Left renal pelvis (tissue), 4 donors: ENCODE measurements around the gene ARHGAP5. TPM values are rescaled to one million over a fixed set of nuclear protein-coding genes. Genes with fewer than 3 reads are reported as not detected.
A peak's percentile ranks its signal among the peaks of the same experiment; 100 is the strongest.
"Not testable (repeated sequence)": the region's sequence is repeated elsewhere in the genome, so short reads cannot be mapped to it uniquely, and the experiment has no call there.

ENCODE experiments used
- DNase-seq, 4 donors: peaks; one replicate each; pipeline ENCODE4 v3.0.0-alpha.2; 2013; ENCODE audit warnings: low read depth in 4 of 4, low spot score in 3 of 4
- polyA plus RNA-seq, 4 donors: library from polyadenylated mRNA; unstranded; fragments of 120-200 nt; gene quantifications; one replicate each; pipeline ENCODE4 v1.2.1, GENCODE V29; 2013; ENCODE audit not compliant: insufficient read length in 4 of 4

Gene ARHGAP5
- polyA plus RNA-seq, 4 donors, result 75.1 to 122 (median 107) TPM

DNA sequence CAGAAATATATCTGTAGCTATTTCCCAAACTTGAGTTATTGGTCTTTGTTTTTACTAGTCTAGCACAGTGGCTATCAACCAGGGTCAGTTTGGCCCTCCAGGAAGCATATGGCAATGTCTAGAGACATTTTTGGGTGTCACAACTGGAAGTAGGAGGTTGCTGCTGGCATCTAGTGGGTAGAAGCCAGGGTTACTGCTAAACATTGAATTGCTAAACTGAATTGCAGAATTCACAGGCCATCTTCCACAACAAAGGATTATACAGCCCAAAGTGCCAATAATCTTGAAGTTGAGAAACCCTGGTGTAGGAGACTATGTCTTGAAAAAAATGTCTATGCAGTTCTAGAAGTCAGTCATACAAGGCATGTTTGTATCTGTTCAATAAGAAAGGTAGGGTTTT is 27.7 kb downstream of the ARHGAP5 start:
- no peak for DNase-seq

DNA sequence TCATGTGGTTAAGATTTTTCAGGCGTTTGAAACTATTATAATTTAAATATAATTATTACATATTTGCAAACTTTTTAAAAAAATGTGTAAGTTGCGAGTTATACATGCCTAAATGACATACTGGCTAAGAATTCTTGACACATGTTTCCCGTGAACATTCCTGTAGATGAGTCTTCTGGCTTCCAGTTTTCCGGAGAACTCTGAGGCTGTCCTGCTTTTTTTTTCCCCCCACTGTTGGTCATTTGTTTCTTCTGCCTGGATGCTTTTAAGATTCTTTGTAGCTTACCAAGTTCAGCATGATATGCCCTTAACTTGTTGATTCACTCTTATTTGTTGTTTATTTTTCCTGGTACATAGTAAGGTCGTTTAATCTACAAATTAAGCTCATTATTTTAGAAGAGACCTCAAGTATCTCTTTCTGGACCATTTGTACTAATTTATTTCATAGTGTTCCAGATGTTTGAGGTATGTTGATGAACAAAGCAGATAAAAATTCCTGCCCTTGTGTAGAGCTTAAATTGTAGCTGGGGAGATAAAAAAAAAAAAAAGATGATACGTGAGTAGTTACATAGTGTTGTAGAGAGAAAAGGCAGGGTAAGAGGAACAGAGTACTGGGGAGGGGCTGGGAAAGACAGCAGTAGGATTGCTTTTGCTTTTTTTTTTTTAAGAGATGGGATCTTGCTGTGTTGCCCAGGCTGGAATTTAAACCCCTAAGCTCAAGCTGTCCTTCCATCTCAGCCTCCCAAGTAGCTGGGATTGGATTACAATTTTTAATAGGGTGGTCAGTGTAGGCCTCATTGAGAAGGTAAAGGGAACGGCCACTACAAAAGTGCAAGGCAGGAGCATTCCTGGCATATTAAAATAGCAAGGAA is 32.8 kb downstream of the ARHGAP5 start:
- DNase-seq, result no peak

DNA sequence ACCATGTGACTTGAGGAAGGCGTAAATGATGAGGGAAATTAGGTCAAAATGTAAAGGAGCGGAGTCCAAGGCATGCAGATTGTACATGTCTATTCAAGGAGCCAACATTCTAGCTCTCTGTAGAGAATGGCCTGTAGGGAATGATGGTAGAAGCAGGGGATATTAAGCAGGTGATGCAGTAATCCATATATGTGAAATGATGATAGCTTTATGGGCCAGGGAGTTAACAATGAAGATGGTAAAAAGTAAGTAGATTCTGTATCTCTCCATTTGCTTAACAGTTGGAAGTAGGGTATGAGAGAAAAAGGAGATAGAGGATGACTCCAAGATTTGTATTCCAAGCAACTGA is 33.4 kb downstream of the ARHGAP5 start:
- no peak for DNase-seq

- DNase-seq, result no peak
Observed at GRCh38 chr14:32121536-32121935, 44.4 kb downstream of the ARHGAP5 start.

DNA sequence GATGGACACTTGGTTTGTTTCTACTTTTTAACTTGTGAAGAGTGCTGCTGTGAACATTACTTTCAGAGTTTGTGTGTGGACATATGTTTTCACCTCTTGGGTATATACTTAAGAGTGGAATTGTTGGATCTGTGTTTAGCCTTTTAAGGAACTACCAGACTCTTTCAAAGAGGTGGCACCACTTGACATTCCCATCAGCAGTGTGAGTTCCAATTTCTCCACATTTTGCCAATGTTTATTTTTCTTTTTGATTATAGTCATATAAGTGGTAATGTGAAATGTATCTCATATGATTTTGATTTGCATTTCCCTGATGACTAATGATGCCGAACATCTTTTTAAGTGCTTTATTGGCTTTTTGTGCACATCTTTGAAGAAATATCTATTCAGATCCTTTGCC is 44.8 kb downstream of the ARHGAP5 start:
- no peak for DNase-seq

GRCh38 chr14:32126899-32127730 is 50.0 kb downstream of the ARHGAP5 start:
- DNase-seq, result not testable (repeated sequence)

DNA sequence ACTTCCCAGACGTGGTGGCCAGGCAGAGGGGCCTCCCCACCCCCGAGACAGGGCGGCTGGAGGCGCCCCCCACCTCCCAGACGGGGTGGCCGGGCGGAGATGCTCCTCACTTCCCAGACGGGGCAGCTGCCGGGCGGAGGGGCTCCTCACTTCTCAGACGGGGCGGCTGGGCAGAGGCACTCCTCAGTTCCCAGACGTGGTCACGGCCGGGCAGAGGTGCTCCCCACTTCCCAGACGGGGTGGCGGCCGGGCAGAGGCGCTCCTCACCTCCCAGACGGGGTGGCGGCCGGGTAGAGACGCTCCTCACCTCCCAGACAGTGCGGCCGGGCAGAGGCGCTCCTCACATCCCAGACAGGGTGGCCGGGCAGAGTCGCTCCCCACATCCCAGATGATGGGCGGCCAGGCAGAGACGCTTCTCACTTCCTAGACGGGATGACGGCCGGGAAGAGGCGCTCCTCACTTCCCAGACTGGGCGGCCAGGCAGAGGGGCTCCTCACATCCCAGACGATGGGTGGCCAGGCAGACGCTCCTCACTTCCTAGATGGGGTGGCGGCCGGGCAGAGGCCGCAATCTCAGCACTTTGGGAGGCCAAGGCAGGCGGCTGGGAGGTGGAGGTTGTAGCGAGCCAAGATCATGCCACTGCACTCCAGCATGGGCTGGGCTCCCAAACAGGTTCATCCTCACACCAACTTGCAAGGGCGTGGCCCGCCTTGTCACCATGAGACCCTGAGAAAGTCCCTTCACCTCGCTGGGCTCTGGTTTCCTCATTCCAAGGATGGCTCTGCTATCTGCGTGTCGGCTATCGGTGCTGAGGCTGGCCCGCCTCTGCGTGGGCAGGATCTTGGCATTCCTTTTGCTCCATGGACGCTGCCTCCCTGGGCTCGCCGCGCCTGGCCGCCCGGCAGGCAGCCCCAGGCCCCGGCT is 50.9 kb downstream of the ARHGAP5 start:
- DNase-seq, result not testable (repeated sequence)

- DNase-seq, result no peak
Observed at GRCh38 chr14:32128703-32129102, 51.6 kb downstream of the ARHGAP5 start.

GRCh38 chr14:32129124-32129523 is 52.0 kb downstream of the ARHGAP5 start:
- no peak for DNase-seq

GRCh38 chr14:32131689-32132088 is 54.6 kb downstream of the ARHGAP5 start:
- not testable (repeated sequence) for DNase-seq

DNA sequence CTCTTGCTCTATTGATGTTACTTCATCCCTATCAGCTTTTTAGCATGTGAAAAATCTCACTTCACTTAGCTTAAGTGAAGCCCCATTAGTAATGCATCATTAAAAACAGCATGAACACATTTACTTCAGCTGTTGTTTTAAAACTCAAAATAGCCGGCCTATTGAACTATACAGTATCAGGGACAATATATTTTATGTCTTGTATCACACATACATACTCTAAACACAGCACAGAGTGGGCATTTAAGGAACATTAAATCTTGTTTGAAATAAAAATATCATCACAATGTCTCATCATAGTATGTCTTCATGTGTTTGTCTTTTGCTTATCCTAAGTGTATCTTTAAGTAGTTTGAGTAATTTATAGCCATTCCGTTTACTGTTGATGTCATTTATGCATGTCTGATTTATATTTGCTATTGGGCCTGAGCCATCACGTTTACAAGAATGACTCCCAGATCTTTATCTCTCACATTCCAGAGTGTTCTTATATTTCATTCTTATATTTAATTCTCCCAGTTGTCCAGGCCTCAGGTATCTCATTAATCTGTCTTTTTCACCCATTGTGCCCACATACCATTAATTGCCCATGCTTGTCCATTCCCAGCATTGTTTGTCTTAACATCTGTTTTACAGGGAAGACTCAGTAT is 57.5 kb downstream of the ARHGAP5 start:
- peak; percentile 16 to 31 (median 28) for DNase-seq

GRCh38 chr14:32136027-32136825 is 59.1 kb downstream of the ARHGAP5 start:
- no peak for DNase-seq

GRCh38 chr14:32137313-32137712 is 60.2 kb downstream of the ARHGAP5 start:
- DNase-seq, result no peak

- no peak for DNase-seq
Observed at GRCh38 chr14:32137892-32138291, 60.8 kb downstream of the ARHGAP5 start.

DNA sequence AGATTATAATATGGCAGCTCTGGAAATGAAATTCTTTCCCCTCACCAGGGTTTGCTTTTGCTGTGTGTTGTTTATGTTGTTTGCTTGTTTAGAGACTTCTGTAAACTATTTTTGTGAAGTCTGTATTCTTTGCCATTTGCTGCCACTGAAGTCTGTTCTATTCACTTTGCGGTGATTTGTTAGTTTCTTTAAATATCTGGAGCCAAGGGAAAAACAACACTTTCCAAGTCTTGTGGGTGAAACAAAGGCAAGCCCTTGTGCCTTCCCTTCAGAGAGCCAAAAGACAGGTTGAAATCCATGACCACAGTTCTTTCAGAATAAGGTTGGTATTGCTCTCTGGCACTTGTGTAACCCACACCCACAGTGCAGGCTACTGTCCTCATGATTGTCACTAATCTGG is 65.2 kb downstream of the ARHGAP5 start:
- DNase-seq, result no peak

DNA sequence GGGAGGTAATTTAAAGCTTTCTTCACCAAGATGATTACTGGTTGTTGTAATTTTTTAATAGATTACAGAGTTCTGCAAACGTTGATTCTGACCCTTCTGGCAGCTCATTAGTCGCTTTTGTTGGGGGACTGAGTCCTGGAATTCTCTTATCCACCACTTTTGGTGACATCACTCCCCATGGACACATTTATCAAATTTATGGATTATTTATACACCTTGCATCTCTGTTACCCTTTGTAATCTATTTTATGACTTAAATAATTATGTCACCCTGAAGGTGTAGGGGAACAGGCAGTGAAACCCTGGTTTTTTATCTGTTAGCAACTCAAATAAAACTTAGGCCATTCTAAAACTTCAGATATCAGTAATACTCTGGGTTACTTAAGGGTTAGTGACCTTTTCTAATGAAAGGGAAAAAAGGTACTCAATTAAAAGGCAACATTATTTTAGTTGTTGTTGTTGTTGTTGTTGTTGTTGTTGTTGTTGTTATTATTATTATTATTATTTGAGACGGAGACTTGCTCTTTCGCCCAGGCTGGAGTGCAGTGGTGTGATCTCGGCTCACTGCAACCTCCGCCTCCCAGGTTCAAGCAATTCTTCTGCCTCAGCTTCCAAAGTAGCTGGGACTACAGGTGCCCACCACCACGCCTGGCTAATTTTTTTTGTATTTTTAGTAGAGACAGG is 65.8 kb downstream of the ARHGAP5 start:
- no peak for DNase-seq

DNA sequence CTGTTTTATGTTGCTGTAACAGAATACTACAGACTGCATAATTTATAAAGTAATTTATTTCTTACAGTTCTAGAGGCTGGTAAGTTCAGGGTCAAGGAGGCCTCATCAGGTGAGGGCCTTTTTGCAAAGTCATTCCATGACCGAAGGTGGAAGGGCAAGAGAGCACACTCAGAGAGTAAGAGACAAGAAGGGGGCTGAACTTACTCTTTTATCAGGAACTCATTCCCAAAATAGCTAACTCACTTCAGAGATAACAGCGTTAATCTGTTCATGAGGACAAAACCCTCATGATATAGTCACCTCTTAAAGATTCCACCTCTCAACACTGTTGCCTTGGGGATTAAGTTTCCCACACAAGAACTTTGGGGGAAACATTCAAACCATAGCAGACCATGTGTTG is 73.3 kb downstream of the ARHGAP5 start:
- DNase-seq, result no peak

DNA sequence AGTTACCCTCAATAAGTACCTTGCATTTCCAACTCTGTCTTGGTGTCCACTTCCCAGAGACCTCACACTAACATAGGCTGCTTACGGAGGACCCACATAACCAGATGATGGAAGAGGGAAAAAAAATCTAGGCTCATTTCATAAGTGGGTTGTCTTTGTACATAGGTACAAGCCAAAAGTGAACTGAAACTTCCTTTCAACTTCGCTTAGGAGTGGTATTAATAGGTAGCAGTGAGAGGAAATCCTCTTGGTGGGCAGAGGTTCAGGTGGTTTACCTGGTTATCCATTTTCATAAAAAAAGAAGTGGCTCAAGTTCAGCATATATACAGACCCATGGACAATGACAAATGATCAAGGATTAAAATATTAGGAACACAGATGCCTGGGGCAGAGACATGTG is 88.9 kb downstream of the ARHGAP5 start:
- DNase-seq, result no peak

DNA sequence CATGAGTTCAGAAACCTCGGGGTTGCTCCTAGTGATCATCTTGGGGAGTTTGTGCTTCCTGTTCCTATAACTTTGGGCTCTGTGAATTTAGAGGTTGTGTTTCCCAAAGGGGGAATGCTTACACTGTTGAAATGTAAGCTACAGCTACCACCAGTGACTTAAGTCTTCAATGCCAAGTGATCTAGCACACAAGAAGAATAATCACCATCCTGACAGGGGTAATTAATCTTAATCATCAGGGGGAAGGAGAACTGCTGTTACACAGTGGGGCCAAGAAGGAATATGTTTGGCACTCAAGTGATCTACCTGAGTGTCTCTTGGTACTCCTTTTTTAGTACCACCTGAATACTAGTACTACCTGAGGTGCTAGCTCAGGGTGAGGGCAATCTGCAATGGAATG is 89.8 kb downstream of the ARHGAP5 start:
- no peak for DNase-seq
